Osteoblast (primary cell): ENCODE results near the gene GYS2. TPM values are rescaled to one million over a fixed set of nuclear protein-coding genes. Genes with fewer than 3 reads are reported as not detected.

Experiments used
- DNase-seq: peaks from one replicate; pipeline ENCODE4 v3.0.0; 2011; ENCODE audit warnings: low spot score, mixed read lengths; ENCODE audit not compliant: insufficient read length; ENCODE audit errors: missing footprints
- H2AFZ ChIP-seq: 2 replicates; pipeline ENCODE4 v1.6.0; 2011; ENCODE audit warnings: mild to moderate bottlenecking, low read length
- H3K27ac ChIP-seq: 2 replicates; pipeline ENCODE4 v1.5.1; 2011; ENCODE audit warnings: mild to moderate bottlenecking, low read depth, low read length, moderate library complexity
- H3K27me3 ChIP-seq: 2 replicates; pipeline ENCODE4 v1.6.0; 2012; ENCODE audit warnings: mild to moderate bottlenecking, control low read depth, inconsistent platforms, low read length, moderate library complexity; ENCODE audit not compliant: insufficient read depth
- H3K36me3 ChIP-seq: 2 replicates; pipeline ENCODE4 v1.5.1; 2011; ENCODE audit warnings: mild to moderate bottlenecking, low read length, control low read depth, moderate library complexity; ENCODE audit not compliant: insufficient read depth
- H3K4me1 ChIP-seq: 2 replicates; pipeline ENCODE4 v1.5.1; 2011; ENCODE audit warnings: mild to moderate bottlenecking, low read length, control low read depth, moderate library complexity; ENCODE audit not compliant: insufficient read depth
- H3K4me2 ChIP-seq: 2 replicates; pipeline ENCODE4 v1.6.0; 2011; ENCODE audit warnings: mild to moderate bottlenecking, low read length; ENCODE audit not compliant: insufficient read depth
- H3K4me3 ChIP-seq: fragments of 200-600 bp; sonication (generic); 3 replicates; pipeline ENCODE4 v1.5.1; 2012; ENCODE audit warnings: mild to moderate bottlenecking, low read length, inconsistent platforms; ENCODE audit not compliant: insufficient read depth
- H3K79me2 ChIP-seq: 2 replicates; pipeline ENCODE4 v1.6.0; 2012; ENCODE audit warnings: mild to moderate bottlenecking, low read length, control low read depth, inconsistent platforms; ENCODE audit not compliant: insufficient read depth
- H3K9me3 ChIP-seq: 2 replicates; pipeline ENCODE4 v1.5.1; 2011; ENCODE audit warnings: low read depth, low read length, control low read depth
- H4K20me1 ChIP-seq: 2 replicates; pipeline ENCODE4 v1.6.0; 2012; ENCODE audit warnings: mild to moderate bottlenecking, low read length, control low read depth; ENCODE audit not compliant: insufficient read depth
- total RNA-seq: library from RNA; depleted of rRNA; stranded (reverse); fragments of >200 nt; gene quantifications from 2 replicates; pipeline ENCODE4 v1.2.3, GENCODE V29; 2012
- TF ChIP-seq, protein P1 (sequence below): IDR thresholded peaks from 2 replicates; pipeline ENCODE4 v1.5.1; 2011; ENCODE audit warnings: mild to moderate bottlenecking, low read depth, low read length, moderate library complexity; ENCODE audit errors: extremely low read depth

The GYS2 gene
- total RNA-seq, 1 donor = not detected

DNA sequence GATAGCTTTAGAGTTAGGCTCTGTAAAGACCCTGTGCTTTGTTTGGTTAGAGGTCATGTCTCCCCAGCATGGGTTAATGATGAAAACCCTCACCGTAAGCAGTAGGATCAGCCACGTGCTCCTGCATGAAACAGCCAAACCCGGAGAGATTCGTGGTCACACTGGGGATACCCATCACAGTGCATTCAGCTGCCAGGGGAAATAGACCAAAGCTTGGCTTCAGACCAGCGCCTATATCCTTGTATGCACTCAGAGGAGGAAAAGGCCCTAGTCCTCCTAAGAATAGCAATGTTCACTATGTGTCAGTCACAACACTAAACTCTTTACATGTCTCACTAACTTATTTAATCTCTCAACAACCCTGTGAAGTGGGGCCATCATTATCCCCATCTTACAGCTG is 62.2 kb downstream of the GYS2 start:
- DNase-seq = no peak
- H4K20me1 ChIP-seq = no peaks in the 10 kb centered on the region
- H3K27me3 ChIP-seq = peaks cover 2% of the 10 kb centered on the region
- no peaks in the 10 kb centered on the region for H3K9me3 ChIP-seq
- no peaks in the 10 kb centered on the region for H3K79me2 ChIP-seq
- H3K36me3 ChIP-seq = no peaks in the 10 kb centered on the region
- H3K4me3 ChIP-seq = no peak overlapping the region
- no peak overlapping the region for H3K4me2 ChIP-seq
- H3K27ac ChIP-seq = no peak overlapping the region
- H2AFZ ChIP-seq = no peak overlapping the region
- H3K4me1 ChIP-seq = no peaks in the 10 kb centered on the region
- TF ChIP-seq, protein P1, sequence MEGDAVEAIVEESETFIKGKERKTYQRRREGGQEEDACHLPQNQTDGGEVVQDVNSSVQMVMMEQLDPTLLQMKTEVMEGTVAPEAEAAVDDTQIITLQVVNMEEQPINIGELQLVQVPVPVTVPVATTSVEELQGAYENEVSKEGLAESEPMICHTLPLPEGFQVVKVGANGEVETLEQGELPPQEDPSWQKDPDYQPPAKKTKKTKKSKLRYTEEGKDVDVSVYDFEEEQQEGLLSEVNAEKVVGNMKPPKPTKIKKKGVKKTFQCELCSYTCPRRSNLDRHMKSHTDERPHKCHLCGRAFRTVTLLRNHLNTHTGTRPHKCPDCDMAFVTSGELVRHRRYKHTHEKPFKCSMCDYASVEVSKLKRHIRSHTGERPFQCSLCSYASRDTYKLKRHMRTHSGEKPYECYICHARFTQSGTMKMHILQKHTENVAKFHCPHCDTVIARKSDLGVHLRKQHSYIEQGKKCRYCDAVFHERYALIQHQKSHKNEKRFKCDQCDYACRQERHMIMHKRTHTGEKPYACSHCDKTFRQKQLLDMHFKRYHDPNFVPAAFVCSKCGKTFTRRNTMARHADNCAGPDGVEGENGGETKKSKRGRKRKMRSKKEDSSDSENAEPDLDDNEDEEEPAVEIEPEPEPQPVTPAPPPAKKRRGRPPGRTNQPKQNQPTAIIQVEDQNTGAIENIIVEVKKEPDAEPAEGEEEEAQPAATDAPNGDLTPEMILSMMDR = no peak

DNA sequence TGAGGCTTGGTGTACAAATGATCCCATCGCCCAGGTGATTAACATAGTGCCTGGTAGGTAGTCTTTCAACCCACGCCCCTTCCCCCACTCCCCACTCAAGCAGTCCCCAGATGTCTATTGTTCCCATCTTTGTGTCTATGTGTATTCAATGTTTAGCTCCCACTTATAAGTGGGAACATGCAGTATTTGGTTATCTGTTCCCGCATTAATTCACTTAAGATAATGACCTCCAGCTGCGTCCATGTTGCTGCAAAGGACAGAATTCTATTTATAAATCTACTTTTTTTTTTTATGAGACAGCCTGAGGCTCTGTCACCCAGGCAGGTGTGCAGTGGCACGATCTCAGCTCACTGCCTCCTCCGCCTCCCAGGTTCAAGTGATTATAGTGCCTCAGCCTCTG is 62.9 kb downstream of the GYS2 start:
- H3K4me1 ChIP-seq = no peaks in the 10 kb centered on the region
- H3K27me3 ChIP-seq = peaks cover 2% of the 10 kb centered on the region
- no peak overlapping the region for H3K4me3 ChIP-seq
- no peaks in the 10 kb centered on the region for H3K79me2 ChIP-seq
- no peaks in the 10 kb centered on the region for H3K36me3 ChIP-seq
- no peak overlapping the region for H3K4me2 ChIP-seq
- H3K27ac ChIP-seq = no peak overlapping the region
- TF ChIP-seq, protein P1 = no peak
- H2AFZ ChIP-seq = no peak overlapping the region
- no peak for DNase-seq
- H3K9me3 ChIP-seq = no peaks in the 10 kb centered on the region
- no peaks in the 10 kb centered on the region for H4K20me1 ChIP-seq

DNA sequence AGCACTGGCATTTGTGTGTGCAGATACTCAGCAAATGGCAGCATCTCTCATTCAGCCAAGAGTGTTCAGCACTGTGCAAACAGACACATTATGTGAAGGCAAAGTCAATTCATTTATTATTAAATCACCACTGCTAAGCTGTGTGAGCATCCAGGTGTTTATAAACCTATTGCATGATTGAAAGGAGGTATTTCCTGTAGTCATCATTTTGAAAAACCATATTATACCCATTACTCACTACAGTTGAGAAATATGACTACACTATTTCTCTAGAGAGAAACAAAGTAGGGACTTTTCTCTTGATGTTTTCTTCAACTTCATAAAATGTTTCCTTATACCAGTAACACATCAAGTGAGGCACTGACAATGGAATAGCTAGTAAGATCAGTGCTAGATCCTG is 64.8 kb downstream of the GYS2 start:
- Histone ChIP-seq H3K27ac (no peak overlapping the region), H3K27me3 (peaks cover 2% of the 10 kb centered on the region), H3K36me3 (no peaks in the 10 kb centered on the region), H3K9me3 (no peaks in the 10 kb centered on the region), H3K4me3 (no peak overlapping the region), H3K4me1 (no peaks in the 10 kb centered on the region), H3K79me2 (no peaks in the 10 kb centered on the region), H4K20me1 (no peaks in the 10 kb centered on the region), H3K4me2 (no peak overlapping the region), H2AFZ (no peak overlapping the region)
- TF ChIP-seq, protein P1 = no peak
- no peak for DNase-seq

DNA sequence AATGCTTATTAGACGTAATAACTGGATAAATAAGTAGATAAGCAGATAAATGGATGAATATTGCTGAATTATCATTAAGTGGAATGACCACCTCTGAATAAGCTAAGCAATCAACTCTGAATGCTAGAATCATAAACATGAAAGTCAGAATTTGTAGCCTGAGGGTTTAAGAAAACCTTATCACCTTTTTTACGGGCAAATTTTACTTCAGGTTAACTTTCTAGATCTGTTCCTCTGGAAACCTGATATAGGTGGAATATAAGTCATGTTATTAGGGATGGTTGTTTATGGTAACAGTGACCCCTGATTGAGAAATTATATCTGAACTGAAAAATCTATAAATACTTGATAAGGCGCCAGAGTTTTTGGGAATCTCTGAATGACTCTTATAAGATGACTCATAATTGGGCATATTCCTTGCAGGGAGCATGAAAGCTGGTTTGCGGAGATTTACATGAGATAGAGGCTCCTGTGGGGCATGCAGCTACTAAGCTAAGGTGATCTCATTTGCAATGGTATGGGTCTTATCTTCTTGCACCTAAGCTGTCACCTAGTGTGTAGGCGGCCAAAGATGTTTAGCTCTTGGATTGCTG is 66.5 kb downstream of the GYS2 start:
- H3K4me2 ChIP-seq = no peak overlapping the region
- no peak overlapping the region for H3K27ac ChIP-seq
- H2AFZ ChIP-seq = no peak overlapping the region
- H3K36me3 ChIP-seq = no peaks in the 10 kb centered on the region
- H3K4me1 ChIP-seq = no peaks in the 10 kb centered on the region
- no peaks in the 10 kb centered on the region for H3K9me3 ChIP-seq
- peaks cover 2% of the 10 kb centered on the region for H3K27me3 ChIP-seq
- no peaks in the 10 kb centered on the region for H3K79me2 ChIP-seq
- H3K4me3 ChIP-seq = no peak overlapping the region
- TF ChIP-seq, protein P1 = no peak
- DNase-seq = no peak
- no peaks in the 10 kb centered on the region for H4K20me1 ChIP-seq
